Stomach (tissue), 4 donors: ENCODE data around the gene MEX3A.

Experiments used
- CTCF ChIP-seq, 7 experiments: fragments of 450-650 bp in 4 of 7; fragments of 200-600 bp in 3 of 7; sonication (generic) in 3 of 7; IDR thresholded peaks; one replicate each; pipeline ENCODE4 v1.5.1; 2016 to 2019; ENCODE audit warnings: antibody characterized with exemption in 7 of 7, control low read depth in 2 of 7, mild to moderate bottlenecking in 1 of 7
- EP300 ChIP-seq: sonication (generic); formaldehyde crosslinking; IDR thresholded peaks from one replicate; pipeline ENCODE4 v1.6.1; 2017; ENCODE audit warnings: antibody characterized with exemption
- POLR2A ChIP-seq, 4 donors: fragments of 450-650 bp; IDR thresholded peaks; one replicate each; pipeline ENCODE4 v1.6.1; 2016; ENCODE audit warnings: antibody characterized with exemption in 4 of 4, control low read depth in 2 of 4, mild to moderate bottlenecking in 1 of 4, moderate library complexity in 1 of 4

- TF ChIP-seq EP300: no peak
- no peak for TF ChIP-seq CTCF (IDR thresholded peaks at IDR 0.05)
- TF ChIP-seq POLR2A (IDR thresholded peaks at IDR 0.05): no peak
These were observed 29.1 kb downstream of the MEX3A start for GRCh38 chr1:156052862-156053767.
